8988T (cell line): ENCODE measurements around the gene DRD1.

Experiments
- DNase-seq: peaks from one replicate; pipeline ENCODE4 v3.0.0; 2011

Gene DRD1

DNA sequence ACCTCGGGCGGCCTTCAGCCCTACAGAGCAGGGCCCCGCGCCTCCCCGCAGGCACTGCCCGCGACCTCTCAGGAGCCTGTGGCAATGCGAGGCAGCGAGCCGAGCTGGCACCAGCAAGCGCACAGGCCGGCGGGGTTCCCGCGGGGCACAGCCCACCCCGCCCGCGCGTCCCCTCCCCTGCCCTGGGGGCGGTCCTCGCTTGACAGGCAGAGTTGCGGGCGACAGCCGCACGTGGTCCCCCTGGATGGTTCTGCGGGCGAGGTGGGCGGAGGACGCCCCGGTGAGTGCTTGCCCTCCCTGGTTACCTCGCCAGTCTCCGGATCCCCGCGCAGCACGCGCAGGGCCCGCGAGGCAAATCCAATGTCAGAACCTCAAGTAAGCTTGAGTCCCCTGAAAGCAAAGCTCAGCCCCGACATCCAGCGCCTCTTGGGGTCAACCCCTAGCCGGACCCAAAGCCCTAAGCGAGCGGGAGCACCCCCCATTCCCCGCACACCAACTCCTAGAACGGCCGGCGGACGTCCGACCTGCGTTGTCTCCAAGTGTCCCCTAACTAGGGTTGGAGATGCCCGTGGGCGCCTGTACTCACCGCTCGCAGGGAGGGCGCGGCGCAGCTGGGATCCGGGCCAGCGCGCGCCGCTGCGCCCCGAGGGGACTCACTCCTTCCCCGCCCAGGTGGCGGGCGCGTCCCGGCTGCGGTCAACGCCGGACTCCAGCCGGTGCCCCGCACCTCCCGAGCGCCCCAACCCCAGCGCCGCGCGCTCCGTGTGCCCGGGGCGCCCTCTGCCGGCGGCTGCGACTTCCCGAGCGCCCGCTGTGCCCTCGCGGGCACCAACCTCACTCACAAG, at the start of gene DRD1:
TSS of gene DRD1 (minus strand) at position 123 of the 845 bp plus-strand sequence. CDS start 1,083 bp downstream, outside the sequence.
- peak; percentile 85 for DNase-seq

DNA sequence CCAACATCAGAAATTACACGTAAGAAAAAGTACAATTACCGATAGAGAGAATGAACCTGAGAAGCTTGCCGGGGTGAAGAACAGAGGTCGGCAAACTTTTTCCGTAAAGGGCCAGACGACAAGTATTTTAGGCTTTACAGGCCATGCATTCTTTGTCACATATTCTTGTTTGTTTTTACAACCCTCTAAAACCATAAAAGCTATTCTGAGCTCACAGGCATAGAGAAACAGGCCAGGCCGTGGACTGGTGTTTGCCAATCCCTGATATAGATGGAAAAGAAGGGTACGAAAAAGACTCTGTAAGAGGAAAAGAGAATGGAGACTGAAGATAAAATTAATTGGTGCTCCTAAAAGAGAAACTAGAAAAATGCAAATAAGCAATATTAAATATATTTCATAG, 49.7 kb upstream of the DRD1 start:
- no peak for DNase-seq

DNA sequence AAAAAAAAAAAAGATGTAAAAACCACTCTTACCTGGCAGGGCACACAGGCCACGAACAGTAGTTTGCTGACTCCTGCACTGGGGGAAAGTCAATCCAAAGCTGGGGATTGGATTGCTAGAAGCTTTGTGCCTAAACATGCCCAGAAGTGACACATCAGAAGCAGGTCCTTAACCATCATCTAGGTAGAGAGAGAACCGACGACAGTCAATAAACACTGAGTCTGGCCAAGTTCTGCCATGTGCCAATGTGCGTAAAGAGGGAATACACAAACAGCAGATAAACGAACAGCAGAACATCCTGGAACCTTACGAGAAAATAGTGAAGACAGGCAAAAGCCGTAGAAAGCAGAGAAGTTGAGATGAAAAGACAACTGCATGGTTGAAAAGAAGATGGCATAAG, 49.3 kb upstream of the DRD1 start:
- DNase-seq: no peak

- DNase-seq: no peak
Observed at GRCh38 chr5:175491223-175491622, 47.2 kb upstream of the DRD1 start.

GRCh38 chr5:175489693-175490443, 45.9 kb upstream of the DRD1 start:
- DNase-seq: no peak

GRCh38 chr5:175487514-175488222, 43.7 kb upstream of the DRD1 start:
- DNase-seq: no peak

- DNase-seq: no peak
Observed at GRCh38 chr5:175485631-175486030, 41.6 kb upstream of the DRD1 start.

DNA sequence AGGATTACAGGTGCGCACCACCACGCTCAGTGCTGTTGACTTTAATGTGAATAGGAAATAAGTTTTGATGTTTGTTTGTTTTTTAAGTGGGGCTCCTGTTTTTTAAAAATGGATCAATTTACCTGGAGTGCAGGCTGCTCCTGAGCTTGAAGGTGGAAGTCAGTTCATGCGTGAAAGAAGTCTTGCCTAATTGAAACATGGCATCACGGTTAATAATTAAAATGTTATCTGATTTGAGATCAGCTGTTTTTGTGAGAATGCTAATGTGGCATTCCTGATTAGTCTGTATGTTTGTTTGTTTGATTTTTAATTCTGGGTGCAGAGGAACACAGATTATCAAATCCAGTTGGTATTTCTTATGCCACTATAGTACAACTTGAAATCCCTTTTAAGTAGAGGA, 40.8 kb upstream of the DRD1 start:
- no peak for DNase-seq

- no peak for DNase-seq
Observed at GRCh38 chr5:175484322-175484721, 40.3 kb upstream of the DRD1 start.

- no peak for DNase-seq
Observed at GRCh38 chr5:175483337-175483736, 39.4 kb upstream of the DRD1 start.

GRCh38 chr5:175479125-175479881, 35.3 kb upstream of the DRD1 start:
- DNase-seq: no peak

GRCh38 chr5:175478384-175479124, 34.6 kb upstream of the DRD1 start, which contains the start of gene SFXN1:
SFXN1 (plus strand) TSS chr5:175478560; CDS start chr5:175492104, 13,544 bp downstream.
- DNase-seq: peak; percentile 98

- DNase-seq: no peak
Observed at GRCh38 chr5:175478008-175478383, 34.0 kb upstream of the DRD1 start.

GRCh38 chr5:175477440-175477839, 33.5 kb upstream of the DRD1 start:
- DNase-seq: no peak

GRCh38 chr5:175475248-175475647, 31.3 kb upstream of the DRD1 start:
- DNase-seq: no peak

DNA sequence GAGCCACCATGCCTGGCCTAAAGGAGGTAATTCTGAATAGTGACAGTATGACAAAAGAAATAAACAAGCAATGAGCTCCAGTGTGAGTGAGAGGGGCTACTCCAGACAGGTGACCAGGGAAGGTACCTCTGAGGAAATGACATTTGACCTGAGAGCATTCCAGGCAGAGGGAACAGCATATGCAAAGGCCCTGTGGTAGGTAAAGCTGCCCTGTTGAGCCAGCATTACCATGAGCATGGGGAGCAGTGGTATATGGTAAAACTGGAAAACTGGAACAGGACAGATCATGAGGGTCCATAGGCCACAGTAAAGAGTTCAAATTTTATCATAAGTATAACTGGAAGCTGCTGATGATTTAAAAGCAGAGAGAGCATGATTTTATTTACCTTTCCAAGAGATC, 28.4 kb upstream of the DRD1 start:
- no peak for DNase-seq

GRCh38 chr5:175471628-175472027, 27.6 kb upstream of the DRD1 start:
- DNase-seq: no peak

- no peak for DNase-seq
Observed at GRCh38 chr5:175471196-175471595, 27.2 kb upstream of the DRD1 start.

GRCh38 chr5:175470781-175471180, 26.8 kb upstream of the DRD1 start:
- no peak for DNase-seq

- DNase-seq: no peak
Observed at GRCh38 chr5:175469916-175470315, 25.9 kb upstream of the DRD1 start.

GRCh38 chr5:175468892-175469291, 24.9 kb upstream of the DRD1 start:
- DNase-seq: no peak
